GM12878 (cell line): Measurements from ENCODE around the gene NGB. TPM values are rescaled to one million over a fixed set of nuclear protein-coding genes. Genes with fewer than 3 reads are reported as not detected.

ENCODE experiments used
- ATAC-seq: fragments of 200-7000 bp; cut with Tn5 transposase; 3 replicates; pipeline ENCODE4 v1.9.1; 2020; ENCODE audit warnings: mild to moderate bottlenecking, moderate library complexity
- BruUV-seq: library from RNA; stranded (reverse); fragments of 400-500 nt; replicated peaks from 2 replicates; lab custom pipeline; 2021; lab: Mats Ljungman, UMichigan
- CTCF ChIA-PET: fragments of 300-600 bp; sonication (Branson Sonifier 250); formaldehyde crosslinking; extraction: SDS; loops from one replicate; lab custom pipeline; 2021; ENCODE audit warnings: inconsistent platforms; lab: Yijun Ruan, JAX
- POLR2A ChIA-PET: fragments of 350-600 bp; formaldehyde crosslinking; extraction: SDS; loops from one replicate; lab custom pipeline; 2021; ENCODE audit warnings: inconsistent platforms; lab: Charles Lee
- RAD21 ChIA-PET: fragments of 300-600 bp; sonication (Branson Sonifier 250); formaldehyde crosslinking; loops from one replicate; lab custom pipeline; 2023; ENCODE audit warnings: antibody characterized with exemption; ENCODE audit not compliant: unreplicated experiment; lab: Charles Lee
- SMC1A ChIA-PET: fragments of 300-600 bp; sonication (Branson Sonifier 250); formaldehyde crosslinking; loops from one replicate; lab custom pipeline; 2023; ENCODE audit not compliant: unreplicated experiment, uncharacterized antibody; lab: Charles Lee
- DNase-seq: peaks from one replicate; pipeline ENCODE4 v3.0.0-alpha.2; 2011; ENCODE audit warnings: low read depth, low spot score
- FAIRE-seq: peaks from 3 replicates; lab custom pipeline; 2011; peaks lifted over from hg19 to GRCh38; lab: Jason Lieb, UNC
- H2AFZ ChIP-seq: 2 replicates; pipeline ENCODE4 v1.6.0; 2011; ENCODE audit warnings: low read depth, low read length, control low read depth; ENCODE audit not compliant: control insufficient read depth
- H3K27ac ChIP-seq: 2 replicates; pipeline ENCODE4 v1.5.1; 2011; ENCODE audit warnings: control low read depth; ENCODE audit not compliant: control insufficient read depth, insufficient read depth
- H3K27me3 ChIP-seq, 2 experiments: replicated peaks in 1 of 2; 2 replicates each; pipeline versions ENCODE4 v1.6.0 to v1.6.1; 2011; ENCODE audit warnings: low read length in 1 of 2; ENCODE audit not compliant: control insufficient read depth in 2 of 2, insufficient read depth in 2 of 2
- H3K36me3 ChIP-seq, 2 experiments: 2 replicates each; pipeline ENCODE4 v1.5.1; 2011; ENCODE audit warnings: low read length in 1 of 2; ENCODE audit not compliant: control insufficient read depth in 2 of 2, insufficient read depth in 2 of 2
- H3K4me1 ChIP-seq: 2 replicates; pipeline ENCODE4 v1.6.1; 2011; ENCODE audit warnings: mild to moderate bottlenecking, low read length, moderate library complexity, mixed read lengths; ENCODE audit not compliant: control insufficient read depth, insufficient read depth
- H3K4me2 ChIP-seq: 2 replicates; pipeline ENCODE4 v1.6.0; 2011; ENCODE audit warnings: control low read depth; ENCODE audit not compliant: control insufficient read depth, insufficient read depth
- H3K4me3 ChIP-seq: fragments of 200-600 bp; sonication (generic); 2 replicates; pipeline ENCODE4 v1.5.1; 2016
- H3K79me2 ChIP-seq: 2 replicates; pipeline ENCODE4 v1.6.0; 2011; ENCODE audit warnings: low read length; ENCODE audit not compliant: control insufficient read depth, insufficient read depth
- H3K9ac ChIP-seq: 2 replicates; pipeline ENCODE4 v1.8.0; 2011; ENCODE audit warnings: low read length, control low read depth, mixed read lengths; ENCODE audit not compliant: control insufficient read depth, insufficient read depth
- H3K9me3 ChIP-seq: replicated peaks from 3 replicates; pipeline ENCODE4 v1.5.1; 2011; ENCODE audit warnings: mild to moderate bottlenecking, low read length; ENCODE audit not compliant: control insufficient read depth, insufficient read depth
- H4K20me1 ChIP-seq: 2 replicates; pipeline ENCODE4 v1.6.0; 2011; ENCODE audit not compliant: control insufficient read depth, insufficient read depth
- ASH2L ChIP-seq: fragments of 300-600, 200-600 bp; sonication (generic); IDR thresholded peaks from 2 replicates; pipeline ENCODE4 v1.6.1; 2017; ENCODE audit warnings: low read depth, mild to moderate bottlenecking, borderline replicate concordance
- BMI1 ChIP-seq: fragments of 450-650 bp; IDR thresholded peaks from 2 replicates; pipeline ENCODE4 v1.6.1; 2016; ENCODE audit warnings: mild to moderate bottlenecking, moderate library complexity, borderline replicate concordance
- JUNB ChIP-seq: IDR thresholded peaks from 2 replicates; pipeline ENCODE4 v1.6.1; 2016; ENCODE audit warnings: antibody characterized with exemption, mild to moderate bottlenecking
- NBN ChIP-seq: fragments of 450-650 bp; IDR thresholded peaks from 2 replicates; pipeline ENCODE4 v1.6.1; 2016
- NR2F1 ChIP-seq: fragments of 450-650 bp; conservative IDR thresholded peaks from 2 replicates; pipeline ENCODE4 v1.6.1; 2017; ENCODE audit warnings: mild to moderate bottlenecking
- SIX5 ChIP-seq: IDR thresholded peaks from 2 replicates; pipeline ENCODE4 v1.6.1; 2011; ENCODE audit warnings: mild to moderate bottlenecking, low read depth, low read length, moderate library complexity; ENCODE audit not compliant: severe bottlenecking
- TCF3 ChIP-seq: IDR thresholded peaks from 2 replicates; pipeline ENCODE4 v1.6.1; 2012; ENCODE audit warnings: low read depth, mild to moderate bottlenecking, low read length, borderline replicate concordance; ENCODE audit not compliant: insufficient read depth
- TCF7 ChIP-seq: IDR thresholded peaks from 2 replicates; pipeline ENCODE4 v1.6.1; 2014; ENCODE audit warnings: antibody characterized with exemption, borderline replicate concordance
- ZNF207 ChIP-seq: fragments of 450-650 bp; IDR thresholded peaks from 2 replicates; pipeline ENCODE4 v1.6.1; 2014; ENCODE audit warnings: antibody characterized with exemption, mild to moderate bottlenecking, borderline replicate concordance
- ZNF24 ChIP-seq: fragments of 450-650 bp; IDR thresholded peaks from 2 replicates; pipeline ENCODE4 v1.6.1; 2017; ENCODE audit warnings: antibody characterized with exemption, mild to moderate bottlenecking
- whole genome bisulfite sequencing: methylation state at CpG from one replicate; pipeline ENCODE4 v1.1.6; 2016; ENCODE audit warnings: low lambda C conversion rate; ENCODE audit not compliant: insufficient replicate concordance, insufficient coverage; ENCODE audit errors: missing lambda C conversion rate; 5-methylcytosine and 5-hydroxymethylcytosine counted together
- in situ Hi-C: fragments of 300-500 bp; cut with MboI; formaldehyde crosslinking; loops from 9 replicates; pipeline ENCODE4 v1.14.3; 2018; ENCODE audit warnings: mixed read lengths
- intact Hi-C: fragments of 100-400 bp; cut with micrococcal nuclease; formaldehyde crosslinking; loops from one replicate; pipeline ENCODE4 v1.14.2; 2022; ENCODE audit not compliant: unreplicated experiment
- polyA plus RNA-seq, 11 experiments: library from polyadenylated mRNA; depleted of rRNA in 4 of 11; unstranded in 6 of 11; stranded (reverse) in 5 of 11; fragments of >200 nt; fragmentation: Nextera tagmentation in 4 of 11; fragmentation: Illumina TruSeq in 1 of 11; extraction: Ambion mirVana in 4 of 11; extraction: Trizol in 1 of 11; gene quantifications; 1 replicate in 1 of 11; 2 replicates in 10 of 11; pipeline versions ENCODE4 v1.2.1 to v1.2.3, GENCODE V29; 2011 to 2016; ENCODE audit warnings: inconsistent platforms in 2 of 11, missing spikeins in 2 of 11, low read depth in 1 of 11
- total RNA-seq, 4 experiments: library from RNA; depleted of rRNA in 3 of 4; stranded (reverse); fragments of >200 nt in 3 of 4; fragmentation: Illumina TruSeq in 1 of 4; extraction: Trizol in 1 of 4; gene quantifications; 2 replicates each; pipeline versions ENCODE4 v1.2.1 to v1.2.3, GENCODE V29; 2013 to 2021
- TF ChIP-seq, protein P1 (sequence below): IDR thresholded peaks from 2 replicates; pipeline ENCODE4 v1.6.1; 2012; ENCODE audit warnings: improper control_type of control experiment, low read depth, low read length; ENCODE audit not compliant: insufficient replicate concordance

NGB gene
- total and polyA plus RNA-seq, 10 of the 15 experiments (the other 5 are each of a cell fraction or from before 2014, with no cell fraction given) = 0.19 TPM; not detected in 9

DNA sequence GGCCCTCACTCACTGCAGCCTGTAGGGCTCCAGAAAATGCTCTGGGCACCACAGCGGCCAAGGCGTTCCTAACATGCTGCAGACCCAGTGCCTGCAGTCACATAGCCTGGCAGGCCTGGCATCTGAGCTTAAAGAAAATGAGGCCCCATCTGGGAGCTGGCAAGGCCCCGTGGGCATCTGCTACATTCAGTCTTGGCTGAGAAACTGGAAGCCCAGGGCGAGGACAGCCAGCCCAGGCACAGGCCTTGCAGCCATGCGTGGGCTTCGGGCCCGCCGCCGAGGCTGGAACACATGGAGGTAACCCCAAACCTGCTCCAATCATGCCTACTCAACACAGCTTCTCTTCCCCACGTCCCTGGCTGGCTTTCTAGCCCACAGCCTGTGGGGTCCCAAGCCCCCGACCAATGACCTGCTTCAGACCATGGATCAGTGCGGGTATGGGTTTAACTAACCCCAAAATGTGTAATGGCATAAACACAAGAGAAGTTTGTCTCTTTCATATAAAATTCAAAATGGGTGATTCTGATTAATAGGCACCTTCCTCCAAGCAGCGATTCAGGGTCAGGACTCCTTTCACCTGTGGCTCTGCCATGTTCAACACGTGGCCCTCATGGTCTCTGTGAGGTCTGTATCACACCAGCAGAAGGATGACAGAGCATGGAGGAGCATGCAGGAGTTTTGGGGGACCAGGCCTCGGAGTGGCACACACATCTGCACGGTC, 6.4 kb downstream of the NGB start:
- TF ChIP-seq, protein P1, sequence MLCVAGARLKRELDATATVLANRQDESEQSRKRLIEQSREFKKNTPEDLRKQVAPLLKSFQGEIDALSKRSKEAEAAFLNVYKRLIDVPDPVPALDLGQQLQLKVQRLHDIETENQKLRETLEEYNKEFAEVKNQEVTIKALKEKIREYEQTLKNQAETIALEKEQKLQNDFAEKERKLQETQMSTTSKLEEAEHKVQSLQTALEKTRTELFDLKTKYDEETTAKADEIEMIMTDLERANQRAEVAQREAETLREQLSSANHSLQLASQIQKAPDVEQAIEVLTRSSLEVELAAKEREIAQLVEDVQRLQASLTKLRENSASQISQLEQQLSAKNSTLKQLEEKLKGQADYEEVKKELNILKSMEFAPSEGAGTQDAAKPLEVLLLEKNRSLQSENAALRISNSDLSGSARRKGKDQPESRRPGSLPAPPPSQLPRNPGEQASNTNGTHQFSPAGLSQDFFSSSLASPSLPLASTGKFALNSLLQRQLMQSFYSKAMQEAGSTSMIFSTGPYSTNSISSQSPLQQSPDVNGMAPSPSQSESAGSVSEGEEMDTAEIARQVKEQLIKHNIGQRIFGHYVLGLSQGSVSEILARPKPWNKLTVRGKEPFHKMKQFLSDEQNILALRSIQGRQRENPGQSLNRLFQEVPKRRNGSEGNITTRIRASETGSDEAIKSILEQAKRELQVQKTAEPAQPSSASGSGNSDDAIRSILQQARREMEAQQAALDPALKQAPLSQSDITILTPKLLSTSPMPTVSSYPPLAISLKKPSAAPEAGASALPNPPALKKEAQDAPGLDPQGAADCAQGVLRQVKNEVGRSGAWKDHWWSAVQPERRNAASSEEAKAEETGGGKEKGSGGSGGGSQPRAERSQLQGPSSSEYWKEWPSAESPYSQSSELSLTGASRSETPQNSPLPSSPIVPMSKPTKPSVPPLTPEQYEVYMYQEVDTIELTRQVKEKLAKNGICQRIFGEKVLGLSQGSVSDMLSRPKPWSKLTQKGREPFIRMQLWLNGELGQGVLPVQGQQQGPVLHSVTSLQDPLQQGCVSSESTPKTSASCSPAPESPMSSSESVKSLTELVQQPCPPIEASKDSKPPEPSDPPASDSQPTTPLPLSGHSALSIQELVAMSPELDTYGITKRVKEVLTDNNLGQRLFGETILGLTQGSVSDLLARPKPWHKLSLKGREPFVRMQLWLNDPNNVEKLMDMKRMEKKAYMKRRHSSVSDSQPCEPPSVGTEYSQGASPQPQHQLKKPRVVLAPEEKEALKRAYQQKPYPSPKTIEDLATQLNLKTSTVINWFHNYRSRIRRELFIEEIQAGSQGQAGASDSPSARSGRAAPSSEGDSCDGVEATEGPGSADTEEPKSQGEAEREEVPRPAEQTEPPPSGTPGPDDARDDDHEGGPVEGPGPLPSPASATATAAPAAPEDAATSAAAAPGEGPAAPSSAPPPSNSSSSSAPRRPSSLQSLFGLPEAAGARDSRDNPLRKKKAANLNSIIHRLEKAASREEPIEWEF = no peak
- TF ChIP-seq NBN = no peak
- no peak for TF ChIP-seq ZNF24
- no peak for TF ChIP-seq TCF3
- no peak for TF ChIP-seq ZNF207
- TF ChIP-seq SIX5 = no peak
- TF ChIP-seq BMI1 = no peak
- no peak for TF ChIP-seq ASH2L
- TF ChIP-seq NR2F1 = no peak
- no peak for TF ChIP-seq TCF7
- no peak for TF ChIP-seq JUNB
- DNase-seq = no peak
- H4K20me1 ChIP-seq = no peaks in the 10 kb centered on the region
- in situ Hi-C loops (no loop called here), intact Hi-C loops (no loop called here)
- H3K4me3 ChIP-seq = no peak overlapping the region
- peaks cover 0 to 8% of the 10 kb centered on the region in 2 experiments; a peak in 3 of 4 replicates for H3K27me3 ChIP-seq
- no peak for FAIRE-seq
- ChIA-PET CTCF (no interaction called here), POLR2A (no interaction called here), RAD21 (no interaction called here), SMC1A (interaction anchor here (0.6 kb wide), 1 partner anchor 822 kb away, joined by 4 read pairs; no protein-coding TSS in a partner anchor)
- no peak overlapping the region for H3K4me2 ChIP-seq
- H3K9ac ChIP-seq = no peak overlapping the region
- no peak overlapping the region for H3K27ac ChIP-seq
- no peak for ATAC-seq
- no peak overlapping the region for H2AFZ ChIP-seq
- BruUV-seq = no TSS peak
- WGBS = 38% methylated on average over 16 of the region's 16 CpGs
- no peaks in the 10 kb centered on the region for H3K9me3 ChIP-seq
- H3K36me3 ChIP-seq = no peaks in the 10 kb centered on the region
- H3K4me1 ChIP-seq = no peaks in the 10 kb centered on the region
- H3K79me2 ChIP-seq = no peaks in the 10 kb centered on the region
